Fibroblast of the aortic adventitia (primary cell): Measurements from ENCODE around the gene CSMD2. TPM values are rescaled to one million over a fixed set of nuclear protein-coding genes. Genes with fewer than 3 reads are reported as not detected.
"Not testable (repeated sequence)": the region's sequence is repeated elsewhere in the genome, so short reads cannot be mapped to it uniquely, and the experiment has no call there.

Experiments
- DNase-seq: peaks from one replicate; pipeline ENCODE4 v3.0.0-alpha.2; 2010; ENCODE audit warnings: low read depth
- H3K4me3 ChIP-seq: 2 replicates; pipeline ENCODE4 v1.5.1; 2011; ENCODE audit warnings: low read depth, mild to moderate bottlenecking, control low read depth, low read length, moderate library complexity
- total RNA-seq: library from RNA; depleted of rRNA; stranded (reverse); fragments of >200 nt; gene quantifications from 2 replicates; pipeline ENCODE4 v1.2.3, GENCODE V29; 2012; ENCODE audit warnings: low replicate concordance
- TF ChIP-seq, protein P1 (sequence below): IDR thresholded peaks from 2 replicates; pipeline ENCODE4 v1.5.1; 2011; ENCODE audit warnings: mild to moderate bottlenecking, low read length, control low read depth, inconsistent platforms; ENCODE audit not compliant: insufficient read depth

CSMD2 gene
- total RNA-seq, 1 donor = 6.6 TPM

DNA sequence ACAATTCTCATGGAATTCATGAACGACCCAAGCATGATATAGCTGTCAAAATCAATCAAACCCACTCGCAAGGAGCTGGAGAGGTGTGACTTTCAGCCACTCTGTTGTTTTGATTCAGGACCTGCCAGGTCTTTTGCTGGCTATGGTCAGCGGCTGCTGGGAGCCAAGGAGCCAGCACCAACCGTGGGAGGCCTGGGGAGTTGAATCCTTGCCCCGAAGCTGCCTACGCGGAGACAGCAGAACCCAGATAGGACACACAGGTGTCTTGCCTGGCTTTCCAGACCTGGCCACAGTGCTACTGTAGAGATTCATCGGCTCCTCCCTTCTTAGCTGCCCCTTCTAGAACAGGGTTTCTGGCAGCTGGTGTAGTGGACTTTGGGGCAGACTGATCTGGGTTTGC lies 649.9 kb downstream of the CSMD2 start:
- no peak overlapping the region for H3K4me3 ChIP-seq
- TF ChIP-seq, protein P1, sequence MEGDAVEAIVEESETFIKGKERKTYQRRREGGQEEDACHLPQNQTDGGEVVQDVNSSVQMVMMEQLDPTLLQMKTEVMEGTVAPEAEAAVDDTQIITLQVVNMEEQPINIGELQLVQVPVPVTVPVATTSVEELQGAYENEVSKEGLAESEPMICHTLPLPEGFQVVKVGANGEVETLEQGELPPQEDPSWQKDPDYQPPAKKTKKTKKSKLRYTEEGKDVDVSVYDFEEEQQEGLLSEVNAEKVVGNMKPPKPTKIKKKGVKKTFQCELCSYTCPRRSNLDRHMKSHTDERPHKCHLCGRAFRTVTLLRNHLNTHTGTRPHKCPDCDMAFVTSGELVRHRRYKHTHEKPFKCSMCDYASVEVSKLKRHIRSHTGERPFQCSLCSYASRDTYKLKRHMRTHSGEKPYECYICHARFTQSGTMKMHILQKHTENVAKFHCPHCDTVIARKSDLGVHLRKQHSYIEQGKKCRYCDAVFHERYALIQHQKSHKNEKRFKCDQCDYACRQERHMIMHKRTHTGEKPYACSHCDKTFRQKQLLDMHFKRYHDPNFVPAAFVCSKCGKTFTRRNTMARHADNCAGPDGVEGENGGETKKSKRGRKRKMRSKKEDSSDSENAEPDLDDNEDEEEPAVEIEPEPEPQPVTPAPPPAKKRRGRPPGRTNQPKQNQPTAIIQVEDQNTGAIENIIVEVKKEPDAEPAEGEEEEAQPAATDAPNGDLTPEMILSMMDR = no peak

DNA sequence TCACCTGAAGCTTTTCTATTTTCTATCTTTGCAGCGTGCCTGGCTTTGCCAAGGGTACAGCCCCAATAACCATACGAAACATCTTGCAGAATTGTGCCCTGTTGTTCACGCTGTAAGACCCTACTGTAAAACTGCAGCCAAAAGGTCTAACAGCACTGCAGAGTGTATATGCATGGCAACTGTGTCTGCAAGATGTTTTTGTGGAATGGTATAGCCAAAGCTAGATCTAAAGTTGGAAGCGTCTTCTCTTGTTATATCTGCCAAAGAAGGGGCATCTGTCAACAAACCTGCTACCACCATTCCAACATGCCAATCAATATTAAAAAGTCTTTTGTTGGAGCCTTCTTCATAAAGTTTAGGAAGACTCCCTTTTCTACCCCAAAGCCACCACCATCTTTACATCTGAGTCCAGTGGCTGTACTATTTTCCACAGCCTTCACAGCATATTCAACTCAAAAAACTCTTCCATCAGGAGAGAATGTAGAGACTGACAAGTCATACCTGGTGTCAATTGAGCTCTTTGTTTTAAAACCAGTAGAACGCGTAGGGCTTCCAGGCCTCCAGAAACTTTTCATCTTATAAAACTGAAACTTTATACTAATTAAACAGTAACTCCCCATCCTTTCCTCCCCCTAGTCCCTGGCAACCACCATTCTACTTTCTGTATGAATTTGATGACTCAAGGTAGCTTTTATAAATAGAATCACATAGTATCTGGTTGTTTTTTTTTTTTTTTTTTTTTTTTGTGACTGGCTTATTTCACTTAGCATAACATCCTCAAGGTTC lies 652.6 kb downstream of the CSMD2 start:
- TF ChIP-seq, protein P1 = no peak
- H3K4me3 ChIP-seq = no peak overlapping the region
- DNase-seq = no peak

More for the DNA sequence above, 649.9 kb downstream of the CSMD2 start:
- no peak for DNase-seq

DNA sequence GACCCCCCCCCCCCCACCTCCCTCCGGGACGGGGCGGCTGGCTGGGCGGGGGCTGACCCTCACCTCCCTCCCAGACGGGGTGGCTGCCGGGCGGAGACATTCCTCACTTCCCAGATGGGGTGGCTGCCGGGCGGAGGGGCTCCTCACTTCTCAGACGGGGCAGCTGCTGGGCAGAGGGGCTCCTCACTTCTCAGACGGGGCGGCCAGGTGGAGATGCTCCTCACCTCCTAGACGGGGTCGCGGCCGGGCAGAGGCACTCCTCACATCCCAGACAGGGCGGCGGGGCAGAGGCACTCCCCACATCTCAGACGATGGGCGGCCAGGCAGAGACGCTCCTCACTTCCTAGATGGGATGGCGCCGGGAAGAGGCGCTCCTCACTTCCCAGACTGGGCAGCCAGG lies 655.8 kb downstream of the CSMD2 start:
- not testable (repeated sequence) for H3K4me3 ChIP-seq, DNase-seq

DNA sequence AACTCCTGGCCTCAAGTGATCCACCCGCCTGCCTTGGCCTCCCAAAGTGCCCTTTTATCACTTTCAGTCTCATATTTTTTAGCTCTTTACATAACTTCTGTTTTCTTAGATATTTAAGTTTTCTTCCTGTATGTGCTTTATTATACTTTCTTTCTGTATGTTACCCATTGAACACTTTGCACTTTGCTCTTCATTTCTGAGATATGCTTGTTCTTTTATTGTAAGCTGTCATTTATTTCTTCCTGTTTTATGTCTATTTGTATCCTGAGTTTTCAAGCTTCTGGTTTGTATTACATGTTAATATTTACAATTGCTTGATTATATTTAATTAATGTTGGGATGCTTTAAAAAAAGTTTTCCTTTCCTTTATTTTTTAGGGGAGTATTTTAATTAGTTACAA lies 656.9 kb downstream of the CSMD2 start:
- DNase-seq = no peak
- no peak overlapping the region for H3K4me3 ChIP-seq
- TF ChIP-seq, protein P1 = no peak

DNA sequence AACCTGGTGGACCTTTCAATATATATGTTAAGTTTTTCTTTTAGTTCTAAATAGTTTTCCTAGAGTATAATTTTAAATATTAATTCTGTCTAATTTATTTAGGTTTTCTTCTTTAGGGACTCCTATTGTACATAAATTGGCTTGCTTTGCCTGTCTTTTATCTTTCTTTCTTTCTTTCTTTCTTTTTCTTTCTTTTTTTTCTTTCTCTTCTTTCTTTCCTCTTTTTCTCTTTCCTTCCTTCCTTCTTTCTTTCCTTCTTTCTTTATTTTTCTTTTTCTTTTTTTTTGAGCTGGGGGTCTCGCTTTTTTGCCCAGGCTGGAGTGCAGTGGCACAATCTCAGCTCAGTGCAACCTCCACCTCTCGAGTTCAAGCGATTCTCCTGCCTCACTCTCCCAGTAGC lies 657.4 kb downstream of the CSMD2 start:
- no peak for DNase-seq
- TF ChIP-seq, protein P1 = no peak
- no peak overlapping the region for H3K4me3 ChIP-seq

DNA sequence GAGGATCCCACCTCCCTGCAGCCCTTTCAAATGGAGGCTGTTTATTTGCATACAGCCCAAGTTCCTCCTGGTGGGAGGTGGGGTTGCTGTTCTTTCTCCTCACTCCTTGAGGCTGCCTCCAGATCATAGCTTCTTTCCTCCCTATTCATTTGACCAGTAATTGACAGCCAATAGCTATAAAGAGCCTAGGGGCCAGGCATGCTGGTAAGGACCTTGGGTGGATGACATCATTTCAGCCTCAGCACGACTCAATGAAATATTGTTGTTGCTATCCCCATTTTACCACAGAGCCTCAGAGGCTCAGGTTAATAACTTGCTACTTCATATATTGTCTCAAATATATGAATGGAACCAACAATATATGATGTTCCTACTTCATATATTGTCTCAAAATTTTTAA lies 661.5 kb downstream of the CSMD2 start:
- no peak for DNase-seq

DNA sequence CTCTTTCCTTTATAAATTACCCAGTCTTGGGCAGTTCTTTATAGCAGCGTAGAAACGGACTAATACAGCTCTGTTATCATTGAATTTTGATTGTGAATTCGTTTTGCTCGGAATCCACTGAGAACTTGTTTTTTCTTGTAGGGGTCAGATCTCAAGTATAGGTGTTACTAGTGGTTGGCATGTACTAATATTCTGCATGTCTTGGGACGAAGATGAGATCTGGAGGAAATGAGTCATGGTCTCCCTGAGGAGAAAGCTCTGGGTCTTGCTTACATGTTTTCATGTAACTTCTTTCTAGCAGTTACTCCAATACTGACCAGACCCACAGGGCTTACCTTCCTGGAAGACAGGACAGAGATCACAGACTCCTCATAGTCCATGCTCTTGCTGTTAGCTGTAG lies 662.3 kb downstream of the CSMD2 start:
- TF ChIP-seq, protein P1 = no peak
- DNase-seq = peak; percentile 20

More for the DNA sequence above, 661.5 kb downstream of the CSMD2 start:
- no peak overlapping the region for H3K4me3 ChIP-seq
- TF ChIP-seq, protein P1 = no peak

More for the DNA sequence above, 662.3 kb downstream of the CSMD2 start:
- no peak overlapping the region for H3K4me3 ChIP-seq
